ENCODE data around the gene AGMO. TPM values are rescaled to one million over a fixed set of nuclear protein-coding genes. Genes with fewer than 3 reads are reported as not detected.

Gene AGMO
- total RNA-seq, 1 experiment from 2014 or later, result not detected

DNA sequence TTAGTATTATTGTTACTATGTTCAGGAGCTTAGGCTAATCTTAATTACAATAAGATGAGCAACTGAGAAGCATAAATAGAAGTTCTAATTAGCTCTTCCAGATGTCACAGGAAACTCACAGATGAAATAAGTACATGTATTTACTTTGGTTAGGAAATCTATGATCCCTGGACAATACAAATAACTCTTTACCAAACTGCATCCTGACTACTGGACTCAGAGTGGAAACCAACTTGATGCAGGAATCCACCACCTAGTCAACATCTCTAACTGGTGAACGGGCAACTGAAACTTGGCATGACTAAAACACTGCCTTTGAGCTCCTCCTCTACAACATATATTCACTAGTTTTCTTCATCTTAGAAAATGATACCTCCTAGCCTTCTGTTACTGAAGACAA, 193.2 kb downstream of the AGMO start:
- DNase-seq (ENCODE audit: low read depth, low spot score) (no peak), ATAC-seq (no peak)
- no TSS peak for BruUV-seq (replicated peaks)
- Histone ChIP-seq H3K4me3 (ENCODE audit: low read depth in 2 of 2, low read length in 2 of 2) (no peak overlapping the region), H3K27ac (ENCODE audit: low read length) (no peak overlapping the region), H3K36me3 (ENCODE audit: control insufficient read depth, insufficient read depth, low read length) (no peaks in the 10 kb centered on the region), H3K9me3 (ENCODE audit: control insufficient read depth, insufficient read depth, low read depth, low read length) (no peaks in the 10 kb centered on the region), H3K27me3 (ENCODE audit: control insufficient read depth, insufficient read depth, low read length) (no peaks in the 10 kb centered on the region), H3K4me1 (ENCODE audit: control insufficient read depth, insufficient read depth, low read length) (no peaks in the 10 kb centered on the region)
- intact Hi-C loops (cut with micrococcal nuclease; ENCODE audit: unreplicated experiment), result no loop called here
- CTCF ChIA-PET, result no interaction called here
- TF ChIP-seq, protein P1, sequence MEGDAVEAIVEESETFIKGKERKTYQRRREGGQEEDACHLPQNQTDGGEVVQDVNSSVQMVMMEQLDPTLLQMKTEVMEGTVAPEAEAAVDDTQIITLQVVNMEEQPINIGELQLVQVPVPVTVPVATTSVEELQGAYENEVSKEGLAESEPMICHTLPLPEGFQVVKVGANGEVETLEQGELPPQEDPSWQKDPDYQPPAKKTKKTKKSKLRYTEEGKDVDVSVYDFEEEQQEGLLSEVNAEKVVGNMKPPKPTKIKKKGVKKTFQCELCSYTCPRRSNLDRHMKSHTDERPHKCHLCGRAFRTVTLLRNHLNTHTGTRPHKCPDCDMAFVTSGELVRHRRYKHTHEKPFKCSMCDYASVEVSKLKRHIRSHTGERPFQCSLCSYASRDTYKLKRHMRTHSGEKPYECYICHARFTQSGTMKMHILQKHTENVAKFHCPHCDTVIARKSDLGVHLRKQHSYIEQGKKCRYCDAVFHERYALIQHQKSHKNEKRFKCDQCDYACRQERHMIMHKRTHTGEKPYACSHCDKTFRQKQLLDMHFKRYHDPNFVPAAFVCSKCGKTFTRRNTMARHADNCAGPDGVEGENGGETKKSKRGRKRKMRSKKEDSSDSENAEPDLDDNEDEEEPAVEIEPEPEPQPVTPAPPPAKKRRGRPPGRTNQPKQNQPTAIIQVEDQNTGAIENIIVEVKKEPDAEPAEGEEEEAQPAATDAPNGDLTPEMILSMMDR (IDR thresholded peaks at IDR 0.05), result no peak
- TF ChIP-seq POLR2AphosphoS5 (IDR thresholded peaks at IDR 0.05; ENCODE audit: low read depth, low read length), result no peak
- TF ChIP-seq, protein P2, sequence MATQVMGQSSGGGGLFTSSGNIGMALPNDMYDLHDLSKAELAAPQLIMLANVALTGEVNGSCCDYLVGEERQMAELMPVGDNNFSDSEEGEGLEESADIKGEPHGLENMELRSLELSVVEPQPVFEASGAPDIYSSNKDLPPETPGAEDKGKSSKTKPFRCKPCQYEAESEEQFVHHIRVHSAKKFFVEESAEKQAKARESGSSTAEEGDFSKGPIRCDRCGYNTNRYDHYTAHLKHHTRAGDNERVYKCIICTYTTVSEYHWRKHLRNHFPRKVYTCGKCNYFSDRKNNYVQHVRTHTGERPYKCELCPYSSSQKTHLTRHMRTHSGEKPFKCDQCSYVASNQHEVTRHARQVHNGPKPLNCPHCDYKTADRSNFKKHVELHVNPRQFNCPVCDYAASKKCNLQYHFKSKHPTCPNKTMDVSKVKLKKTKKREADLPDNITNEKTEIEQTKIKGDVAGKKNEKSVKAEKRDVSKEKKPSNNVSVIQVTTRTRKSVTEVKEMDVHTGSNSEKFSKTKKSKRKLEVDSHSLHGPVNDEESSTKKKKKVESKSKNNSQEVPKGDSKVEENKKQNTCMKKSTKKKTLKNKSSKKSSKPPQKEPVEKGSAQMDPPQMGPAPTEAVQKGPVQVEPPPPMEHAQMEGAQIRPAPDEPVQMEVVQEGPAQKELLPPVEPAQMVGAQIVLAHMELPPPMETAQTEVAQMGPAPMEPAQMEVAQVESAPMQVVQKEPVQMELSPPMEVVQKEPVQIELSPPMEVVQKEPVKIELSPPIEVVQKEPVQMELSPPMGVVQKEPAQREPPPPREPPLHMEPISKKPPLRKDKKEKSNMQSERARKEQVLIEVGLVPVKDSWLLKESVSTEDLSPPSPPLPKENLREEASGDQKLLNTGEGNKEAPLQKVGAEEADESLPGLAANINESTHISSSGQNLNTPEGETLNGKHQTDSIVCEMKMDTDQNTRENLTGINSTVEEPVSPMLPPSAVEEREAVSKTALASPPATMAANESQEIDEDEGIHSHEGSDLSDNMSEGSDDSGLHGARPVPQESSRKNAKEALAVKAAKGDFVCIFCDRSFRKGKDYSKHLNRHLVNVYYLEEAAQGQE (IDR thresholded peaks at IDR 0.05; ENCODE audit: insufficient read depth in 1 of 2, low read depth in 2 of 2, low read length in 1 of 2), result no peak
- no peak for TF ChIP-seq TCF7L2 (IDR thresholded peaks at IDR 0.05; ENCODE audit: low read depth, low read length)
- no peak for TF ChIP-seq SIN3A (IDR thresholded peaks at IDR 0.05; ENCODE audit: borderline replicate concordance, insufficient read depth, low read depth, low read length)
- POLR2A ChIA-PET, result no interaction called here
- in situ Hi-C loops (cut with HindIII; ENCODE audit: low pct_unique_long_range_greater_than_20kb, low sequenced_read_pairs), result no loop called here

GRCh38 chr7:15367897-15368296, 193.9 kb downstream of the AGMO start:
- in situ Hi-C loops (cut with HindIII; ENCODE audit: low pct_unique_long_range_greater_than_20kb, low sequenced_read_pairs) (no loop called here), intact Hi-C loops (cut with micrococcal nuclease; ENCODE audit: unreplicated experiment) (no loop called here)
- TF ChIP-seq POLR2AphosphoS5 (IDR thresholded peaks at IDR 0.05; ENCODE audit: low read depth, low read length) (no peak), TCF7L2 (IDR thresholded peaks at IDR 0.05; ENCODE audit: low read depth, low read length) (no peak), SIN3A (IDR thresholded peaks at IDR 0.05; ENCODE audit: borderline replicate concordance, insufficient read depth, low read depth, low read length) (no peak)
- TF ChIP-seq, protein P1 (IDR thresholded peaks at IDR 0.05), result no peak
- TF ChIP-seq, protein P2 (IDR thresholded peaks at IDR 0.05; ENCODE audit: insufficient read depth in 1 of 2, low read depth in 2 of 2, low read length in 1 of 2), result no peak
- Histone ChIP-seq H3K4me3 (ENCODE audit: low read depth in 2 of 2, low read length in 2 of 2) (no peak overlapping the region), H3K27me3 (ENCODE audit: control insufficient read depth, insufficient read depth, low read length) (no peaks in the 10 kb centered on the region), H3K27ac (ENCODE audit: low read length) (no peak overlapping the region), H3K36me3 (ENCODE audit: control insufficient read depth, insufficient read depth, low read length) (no peaks in the 10 kb centered on the region), H3K9me3 (ENCODE audit: control insufficient read depth, insufficient read depth, low read depth, low read length) (no peaks in the 10 kb centered on the region), H3K4me1 (ENCODE audit: control insufficient read depth, insufficient read depth, low read length) (no peaks in the 10 kb centered on the region)
- no peak for DNase-seq (ENCODE audit: low read depth, low spot score)
- CTCF ChIA-PET, result no interaction called here
- POLR2A ChIA-PET, result no interaction called here
- no TSS peak for BruUV-seq (replicated peaks)
- ATAC-seq, result no peak

All from Panc1 (cell line).